ENCODE measurements around the gene CPE.

The CPE gene

DNA sequence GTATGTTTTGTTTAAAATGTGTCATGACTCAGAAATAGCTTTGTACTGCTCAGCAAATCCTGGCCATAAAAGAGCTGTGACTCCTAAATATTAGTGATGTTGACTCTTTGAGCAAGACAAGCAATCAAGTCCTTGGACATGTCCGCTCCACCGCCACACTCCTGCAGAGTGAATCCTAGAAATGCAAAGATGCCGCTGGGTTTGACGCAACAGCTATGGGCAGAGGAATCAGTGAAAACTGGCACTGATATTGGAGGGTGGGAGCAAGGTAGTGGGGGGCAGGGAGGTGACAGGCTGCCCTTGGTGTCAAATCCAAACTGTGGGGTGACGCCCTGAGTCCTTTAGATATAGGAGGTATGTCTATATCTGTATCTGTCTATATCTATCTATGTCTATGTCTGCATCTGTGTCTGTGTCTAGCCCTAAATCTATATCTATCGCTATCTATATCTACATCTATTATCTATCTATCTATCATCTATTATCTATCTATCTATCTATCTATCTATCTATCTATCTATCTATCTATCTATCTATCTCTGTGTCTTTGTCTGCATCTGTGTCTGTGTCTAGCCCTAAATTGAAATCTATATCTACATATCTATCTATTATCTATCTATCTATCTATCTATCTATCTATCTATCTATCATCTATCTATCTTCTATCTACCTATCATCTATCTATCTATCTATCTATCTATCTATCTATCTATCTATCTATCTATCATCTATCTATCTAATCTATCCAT is 129.7 kb downstream of the CPE start:
- TF ChIP-seq, protein P1, sequence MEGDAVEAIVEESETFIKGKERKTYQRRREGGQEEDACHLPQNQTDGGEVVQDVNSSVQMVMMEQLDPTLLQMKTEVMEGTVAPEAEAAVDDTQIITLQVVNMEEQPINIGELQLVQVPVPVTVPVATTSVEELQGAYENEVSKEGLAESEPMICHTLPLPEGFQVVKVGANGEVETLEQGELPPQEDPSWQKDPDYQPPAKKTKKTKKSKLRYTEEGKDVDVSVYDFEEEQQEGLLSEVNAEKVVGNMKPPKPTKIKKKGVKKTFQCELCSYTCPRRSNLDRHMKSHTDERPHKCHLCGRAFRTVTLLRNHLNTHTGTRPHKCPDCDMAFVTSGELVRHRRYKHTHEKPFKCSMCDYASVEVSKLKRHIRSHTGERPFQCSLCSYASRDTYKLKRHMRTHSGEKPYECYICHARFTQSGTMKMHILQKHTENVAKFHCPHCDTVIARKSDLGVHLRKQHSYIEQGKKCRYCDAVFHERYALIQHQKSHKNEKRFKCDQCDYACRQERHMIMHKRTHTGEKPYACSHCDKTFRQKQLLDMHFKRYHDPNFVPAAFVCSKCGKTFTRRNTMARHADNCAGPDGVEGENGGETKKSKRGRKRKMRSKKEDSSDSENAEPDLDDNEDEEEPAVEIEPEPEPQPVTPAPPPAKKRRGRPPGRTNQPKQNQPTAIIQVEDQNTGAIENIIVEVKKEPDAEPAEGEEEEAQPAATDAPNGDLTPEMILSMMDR (conservative IDR thresholded peaks at IDR 0.05; ENCODE audit: control insufficient read depth, insufficient read depth, low read depth, low read length), result no peak
- H3K4me3 ChIP-seq (ENCODE audit: control insufficient read depth, low read depth, low read length), result no peak overlapping the region
- no peak for DNase-seq (ENCODE audit: low read depth)

DNA sequence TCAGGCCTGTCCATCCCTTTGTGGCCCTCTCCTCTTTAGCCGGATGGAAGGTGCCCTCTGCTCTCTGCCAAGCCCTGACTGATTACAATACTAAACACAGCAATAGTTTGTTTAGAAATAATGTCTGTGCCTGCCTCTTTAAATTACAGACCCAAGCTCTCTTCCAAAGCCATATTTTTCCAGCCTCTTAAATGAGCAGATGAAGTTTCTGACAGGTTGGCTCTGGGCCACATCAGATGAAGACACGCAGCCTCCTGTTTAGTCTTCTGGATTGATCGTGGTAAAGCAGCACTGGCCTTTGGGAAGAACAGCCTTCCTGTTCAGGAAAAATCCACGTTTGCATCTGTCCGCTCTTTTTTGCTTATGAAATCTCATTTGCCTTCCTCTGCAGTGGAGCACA is 133.6 kb downstream of the CPE start:
- H3K4me3 ChIP-seq (ENCODE audit: control insufficient read depth, low read depth, low read length), result no peak overlapping the region
- TF ChIP-seq, protein P1 (conservative IDR thresholded peaks at IDR 0.05; ENCODE audit: control insufficient read depth, insufficient read depth, low read depth, low read length), result no peak
- no peak for DNase-seq (ENCODE audit: low read depth)

DNA sequence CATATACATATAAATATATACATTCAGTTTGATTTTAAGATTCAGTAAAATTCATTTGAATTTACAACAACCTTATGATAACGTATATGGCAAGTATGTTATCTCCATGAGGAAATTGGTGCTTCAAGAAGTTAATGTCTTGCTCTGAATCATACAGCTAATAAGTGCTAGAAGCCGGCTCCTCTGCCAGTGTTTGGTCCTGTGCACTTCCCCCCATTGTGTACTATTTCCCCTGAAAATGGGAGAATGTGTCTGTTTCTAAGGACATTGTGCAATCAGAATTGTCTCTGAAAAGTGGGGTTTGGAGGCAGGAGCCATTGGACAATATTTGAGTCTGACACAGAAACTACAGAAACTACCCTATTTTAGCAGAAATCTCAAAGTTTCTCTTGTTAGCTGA is 135.9 kb downstream of the CPE start:
- TF ChIP-seq, protein P1 (conservative IDR thresholded peaks at IDR 0.05; ENCODE audit: control insufficient read depth, insufficient read depth, low read depth, low read length), result no peak

DNA sequence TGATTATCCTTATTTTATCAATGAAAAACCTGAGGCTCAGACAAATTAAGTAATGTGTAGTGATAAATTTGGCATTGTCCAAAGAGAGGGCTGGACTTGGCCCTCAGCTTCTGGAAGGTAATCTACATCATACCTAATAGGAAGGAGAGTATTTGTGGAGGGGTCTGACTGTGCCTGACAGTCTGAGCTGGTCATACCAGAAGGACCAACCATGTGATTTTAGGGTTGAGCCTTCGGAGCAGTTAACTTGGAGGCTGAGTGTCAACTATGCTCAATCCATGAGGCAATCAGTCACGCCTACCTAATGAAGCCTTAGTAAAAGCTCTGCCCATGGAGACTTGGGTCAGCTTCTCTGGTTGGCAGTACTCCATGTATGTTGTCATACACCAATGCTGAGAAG is 136.4 kb downstream of the CPE start:
- TF ChIP-seq, protein P1 (conservative IDR thresholded peaks at IDR 0.05; ENCODE audit: control insufficient read depth, insufficient read depth, low read depth, low read length), result no peak
- DNase-seq (ENCODE audit: low read depth), result no peak
- no peak overlapping the region for H3K4me3 ChIP-seq (ENCODE audit: control insufficient read depth, low read depth, low read length)

More for the DNA sequence above, 135.9 kb downstream of the CPE start:
- DNase-seq (ENCODE audit: low read depth), result no peak
- no peak overlapping the region for H3K4me3 ChIP-seq (ENCODE audit: control insufficient read depth, low read depth, low read length)

DNA sequence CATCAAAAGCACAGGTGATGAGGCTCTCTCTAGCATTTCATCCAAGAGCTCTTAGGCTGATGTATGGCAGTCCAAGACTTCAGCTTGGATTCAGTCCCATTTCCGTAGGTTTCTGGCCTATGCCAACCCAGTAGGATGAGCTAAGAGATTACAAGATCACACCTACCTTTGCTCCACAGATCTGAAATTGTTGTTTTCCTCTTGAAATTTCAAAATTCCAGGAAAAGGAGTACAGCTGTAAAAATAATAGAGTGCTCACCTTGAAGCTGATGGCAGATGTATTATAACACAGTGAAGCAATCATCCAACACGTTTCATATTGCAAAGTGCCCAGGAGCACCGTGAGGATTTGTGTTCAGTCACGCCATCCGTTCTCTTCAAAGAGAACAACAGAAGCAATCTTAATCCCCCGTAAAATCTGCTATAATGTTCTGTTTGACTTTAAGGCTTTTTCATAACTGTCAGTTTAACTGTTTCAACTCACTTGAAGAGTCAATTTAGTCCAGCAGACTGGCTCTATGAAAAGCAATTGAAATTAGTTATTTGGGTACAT is 137.5 kb downstream of the CPE start:
- no peak for DNase-seq (ENCODE audit: low read depth)
- no peak overlapping the region for H3K4me3 ChIP-seq (ENCODE audit: control insufficient read depth, low read depth, low read length)
- TF ChIP-seq, protein P1 (conservative IDR thresholded peaks at IDR 0.05; ENCODE audit: control insufficient read depth, insufficient read depth, low read depth, low read length), result no peak

DNA sequence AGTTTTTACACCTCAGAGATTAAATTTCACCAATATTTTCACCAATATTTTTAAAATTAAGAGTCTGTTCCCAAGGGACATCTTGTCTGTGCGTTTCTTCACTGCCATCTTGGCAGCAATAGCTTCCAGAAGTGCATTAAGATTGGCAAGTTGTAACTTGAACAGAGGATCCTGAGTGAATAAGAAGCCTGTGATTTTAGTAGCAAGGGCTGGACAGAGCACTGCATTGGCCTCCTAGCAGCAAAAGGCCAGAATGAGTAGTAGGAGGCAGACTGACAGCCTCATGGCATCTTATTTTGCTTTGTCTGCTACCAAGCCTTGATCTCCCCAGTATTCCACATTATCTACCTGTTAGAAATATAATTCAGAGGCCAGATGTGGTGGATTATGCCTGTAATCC is 138.4 kb downstream of the CPE start:
- DNase-seq (ENCODE audit: low read depth), result no peak
- TF ChIP-seq, protein P1 (conservative IDR thresholded peaks at IDR 0.05; ENCODE audit: control insufficient read depth, insufficient read depth, low read depth, low read length), result no peak
- no peak overlapping the region for H3K4me3 ChIP-seq (ENCODE audit: control insufficient read depth, low read depth, low read length)

Measured in fibroblast of mammary gland (primary cell).